ENCODE data around the gene INPP5A.
A peak's percentile ranks its signal among the peaks of the same experiment; 100 is the strongest.

INPP5A gene

DNA sequence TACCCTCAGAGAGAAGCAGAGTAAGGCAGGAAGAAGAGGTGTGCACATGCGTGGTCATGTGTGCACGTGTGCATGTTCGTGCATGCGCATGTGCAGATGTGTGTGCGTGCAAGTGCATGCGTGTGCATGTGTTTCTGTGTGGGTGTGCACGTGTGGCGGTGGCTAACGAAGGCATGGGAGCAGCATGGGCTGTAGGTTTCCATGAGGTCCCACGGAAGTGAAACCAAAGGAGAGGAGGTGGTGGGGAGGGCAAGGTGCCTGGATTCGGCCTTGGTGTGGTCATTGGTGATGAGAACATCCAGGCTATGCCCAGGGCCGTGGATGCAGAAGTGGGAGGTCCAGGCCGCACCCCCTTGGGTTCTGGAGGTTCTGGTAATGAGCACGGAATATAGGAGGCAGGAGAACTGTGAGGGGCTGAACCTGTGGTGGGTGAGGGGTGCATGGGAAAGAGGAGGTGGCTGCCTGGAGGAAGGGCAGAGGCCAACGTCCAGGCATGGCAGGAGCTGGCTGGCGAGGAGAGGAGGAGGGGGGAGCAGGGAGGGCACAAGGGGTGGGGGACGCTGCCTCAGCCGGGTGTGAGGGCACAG lies 2.4 kb upstream of the INPP5A start:
- DNase-seq (ENCODE audit: low spot score): no peak

- no peak for DNase-seq (ENCODE audit: low spot score)
These were observed 1.2 kb upstream of the INPP5A start for GRCh38 chr10:132536241-132536876.

GRCh38 chr10:132536877-132537683 lies 507 bp upstream of the INPP5A start:
- peak; percentile 100 for DNase-seq (ENCODE audit: low spot score)

GRCh38 chr10:132538031-132538789 lies 623 bp downstream of the INPP5A start:
- no peak for DNase-seq (ENCODE audit: low spot score)

DNA sequence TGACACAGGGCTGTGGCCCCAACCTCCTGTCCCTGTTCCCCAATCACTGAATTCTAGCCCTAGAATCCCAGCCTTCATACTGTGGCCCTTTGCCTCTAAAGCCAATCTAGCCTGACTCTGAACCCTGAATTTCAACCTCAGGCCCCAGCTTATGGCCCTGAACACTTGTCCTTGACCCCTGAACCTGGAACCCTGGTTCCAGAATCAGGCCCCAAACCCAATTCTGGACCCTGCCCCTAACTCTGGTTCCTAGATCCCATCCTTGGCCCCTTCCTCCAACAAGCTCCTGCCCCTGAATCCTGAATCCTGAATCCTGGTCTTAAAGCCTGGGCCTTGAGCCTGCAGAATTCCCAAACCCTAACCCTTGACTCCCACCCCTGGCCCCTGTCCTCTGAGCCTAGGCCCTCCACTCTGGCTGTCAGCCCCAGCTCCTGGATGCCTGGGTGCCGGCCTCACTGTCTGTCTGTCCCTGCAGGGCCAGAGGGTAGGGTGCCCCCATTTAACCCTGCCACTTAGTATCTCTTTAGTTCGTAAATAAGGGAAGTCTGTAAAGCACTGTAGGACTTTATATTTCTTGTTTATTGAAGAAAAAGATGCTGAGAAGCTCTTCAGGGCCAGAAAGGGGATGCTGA lies 1.3 kb downstream of the INPP5A start:
- no peak for DNase-seq (ENCODE audit: low spot score)

GRCh38 chr10:132539431-132539839 lies 1.8 kb downstream of the INPP5A start:
- DNase-seq (ENCODE audit: low spot score): no peak

DNA sequence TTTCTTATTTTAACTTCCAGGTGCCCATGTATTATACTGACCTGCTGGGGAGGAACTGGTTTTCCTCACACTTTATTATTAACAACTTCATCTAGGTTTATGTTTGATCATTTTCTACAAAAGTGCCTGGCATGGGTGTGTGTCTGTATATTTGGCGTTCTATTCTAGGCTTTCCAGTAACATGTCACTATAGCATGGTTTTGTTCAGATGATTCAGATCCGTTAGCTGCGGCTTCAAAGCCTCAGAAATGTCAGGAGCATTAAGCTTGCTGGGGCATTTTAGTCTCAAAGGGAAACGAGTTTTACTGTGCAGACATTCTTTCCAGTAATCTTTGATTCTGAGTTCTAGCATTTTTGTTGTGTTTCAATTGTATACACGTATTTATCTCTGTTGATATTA lies 2.3 kb downstream of the INPP5A start:
- no peak for DNase-seq (ENCODE audit: low spot score)

DNA sequence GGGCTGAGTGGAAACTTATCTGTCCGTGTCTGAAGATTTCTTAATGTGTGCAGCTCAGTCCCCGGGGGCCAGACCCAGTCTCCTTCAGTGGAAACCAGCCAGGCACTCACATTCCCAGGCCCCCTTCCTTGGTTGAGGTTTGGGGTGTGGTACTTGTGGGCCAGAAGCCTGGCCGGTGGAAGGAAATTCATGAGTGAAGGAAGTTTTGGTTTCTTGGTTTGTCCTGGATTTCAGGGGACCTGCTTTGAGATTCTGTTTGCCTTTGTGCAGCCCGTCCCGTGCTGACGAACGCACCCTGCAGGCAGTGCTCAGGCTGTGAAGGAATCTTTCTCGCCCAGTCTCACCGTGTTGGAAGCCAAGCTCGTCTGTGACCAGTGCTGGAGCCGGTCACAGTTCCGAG lies 2.9 kb downstream of the INPP5A start:
- no peak for DNase-seq (ENCODE audit: low spot score)

DNA sequence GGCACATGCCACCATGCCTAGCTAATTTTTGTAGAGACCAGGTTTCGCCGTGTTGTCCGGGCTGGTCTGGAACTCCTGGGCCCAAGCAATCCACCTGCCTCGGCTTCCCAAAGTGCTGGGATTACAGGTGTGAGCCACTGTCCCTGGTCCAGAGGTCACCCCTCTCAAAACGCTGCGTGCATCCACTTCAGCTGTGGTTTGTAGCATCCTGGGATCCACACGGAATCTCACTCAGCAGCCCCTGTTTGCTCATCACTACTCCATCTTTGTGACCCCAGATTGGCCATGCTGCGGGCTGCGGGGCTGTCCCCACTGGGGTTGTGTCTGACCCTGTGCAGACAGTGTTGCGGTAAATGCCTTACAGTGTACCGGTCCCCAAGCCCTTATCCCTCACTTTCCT lies 3.5 kb downstream of the INPP5A start:
- no peak for DNase-seq (ENCODE audit: low spot score)

GRCh38 chr10:132541601-132542011 lies 4.0 kb downstream of the INPP5A start:
- no peak for DNase-seq (ENCODE audit: low spot score)

GRCh38 chr10:132542086-132542775 lies 4.6 kb downstream of the INPP5A start:
- DNase-seq (ENCODE audit: low spot score): no peak

GRCh38 chr10:132542819-132543218 lies 5.2 kb downstream of the INPP5A start:
- DNase-seq (ENCODE audit: low spot score): no peak

DNA sequence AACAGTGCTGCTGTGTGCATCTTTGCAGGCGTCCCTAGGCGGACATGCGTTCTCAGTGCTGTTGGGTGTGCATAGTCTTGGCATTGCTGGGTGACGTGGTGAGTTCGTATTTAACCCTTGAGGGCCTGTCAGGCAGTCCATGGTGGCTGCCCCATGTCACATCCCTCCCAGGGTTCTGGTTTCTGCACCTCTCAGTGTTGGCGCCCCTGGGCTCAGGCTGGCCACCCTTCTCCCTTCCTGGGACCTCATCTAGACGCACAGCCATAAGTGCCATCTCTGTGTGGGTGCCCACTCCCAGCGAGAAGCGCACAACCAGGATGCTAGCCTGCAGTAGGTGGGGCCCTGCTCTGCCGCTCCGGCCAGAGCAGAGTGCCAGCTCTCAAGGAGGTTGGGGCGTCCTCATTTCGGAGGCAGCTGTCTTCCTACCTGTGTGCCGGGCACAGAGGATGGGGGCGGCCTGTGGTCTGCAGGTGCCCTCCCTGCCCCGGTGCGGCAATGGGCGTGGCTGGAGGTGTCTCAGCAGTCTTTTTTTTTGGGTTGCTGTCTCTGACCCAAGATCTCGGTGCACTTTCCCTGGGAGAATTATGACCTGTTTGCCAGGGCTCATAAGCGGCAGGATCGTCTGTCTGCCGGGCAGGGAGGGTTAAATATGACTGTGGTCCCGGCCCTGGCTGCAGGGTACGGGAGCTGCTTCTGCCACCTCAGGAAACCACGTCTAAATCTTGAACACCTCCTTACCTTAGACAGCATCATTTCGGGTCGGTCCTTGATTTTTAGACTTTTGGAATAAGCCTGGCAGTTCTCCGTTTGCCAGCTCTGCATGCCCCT lies 6.5 kb downstream of the INPP5A start:
- no peak for DNase-seq (ENCODE audit: low spot score)

DNA sequence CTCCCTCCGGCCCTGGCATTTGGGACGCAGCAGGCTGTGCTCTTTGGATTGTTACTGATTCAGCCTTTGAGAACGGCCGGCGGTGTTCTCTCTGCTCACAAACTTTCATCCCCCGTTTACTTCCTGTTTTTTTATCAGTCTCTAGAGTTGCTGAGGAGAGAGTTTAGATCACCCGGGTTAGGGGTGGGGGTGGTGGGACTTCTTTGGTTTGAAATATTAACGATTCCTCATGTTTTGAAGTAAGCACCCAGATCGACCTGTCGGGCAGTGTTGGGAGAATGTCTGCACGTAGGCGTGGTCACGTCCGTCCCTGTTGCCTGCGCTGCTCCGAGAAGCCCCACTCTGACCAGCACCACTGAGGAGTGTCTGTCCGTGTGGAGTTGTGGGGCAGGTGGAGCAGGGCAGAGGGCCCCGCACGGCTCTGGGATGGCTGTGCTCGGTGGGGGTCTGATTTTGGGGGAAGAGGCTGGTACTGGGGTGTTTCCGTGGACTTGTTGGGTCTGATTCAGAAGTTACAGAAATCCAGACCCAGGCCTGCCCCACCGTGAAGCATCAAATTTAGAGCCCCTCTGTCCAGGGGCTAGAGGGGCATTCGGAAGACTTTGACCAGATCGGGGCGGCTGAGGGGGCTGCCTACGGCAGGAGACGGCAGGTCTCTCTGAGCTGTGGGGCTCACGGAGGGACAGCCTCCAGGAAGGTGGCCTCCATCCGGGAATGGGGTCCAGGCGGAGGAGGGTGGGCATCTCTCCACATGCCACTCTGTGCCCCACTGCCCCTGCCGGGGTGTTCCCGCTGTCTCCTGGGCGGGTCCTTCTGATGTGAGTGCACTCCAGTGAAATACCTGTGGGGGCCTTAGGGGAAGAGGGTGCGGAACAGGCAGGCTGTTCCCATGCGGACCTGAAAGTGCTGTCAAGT lies 7.4 kb downstream of the INPP5A start:
- DNase-seq (ENCODE audit: low spot score): no peak

GRCh38 chr10:132545659-132546367 lies 8.2 kb downstream of the INPP5A start:
- no peak for DNase-seq (ENCODE audit: low spot score)

- no peak for DNase-seq (ENCODE audit: low spot score)
These were observed 9.2 kb downstream of the INPP5A start for GRCh38 chr10:132546567-132547420.

GRCh38 chr10:132547421-132547861 lies 9.9 kb downstream of the INPP5A start:
- DNase-seq (ENCODE audit: low spot score): no peak
